K562 (cell line): Measurements from ENCODE around the gene ANO1. TPM values are rescaled to one million over a fixed set of nuclear protein-coding genes. Genes with fewer than 3 reads are reported as not detected.

Experiments
- ATAC-seq: fragments of 200-7000 bp; cut with Tn5 transposase; 3 replicates; pipeline ENCODE4 v1.9.1; 2020; ENCODE audit warnings: moderate library complexity
- BruUV-seq: library from RNA; stranded (reverse); fragments of 400-500 nt; replicated peaks from 2 replicates; lab custom pipeline; 2021; lab: Mats Ljungman, UMichigan
- CTCF ChIA-PET: fragments of 300-600 bp; formaldehyde crosslinking; extraction: SDS; loops from one replicate; lab custom pipeline; 2021; ENCODE audit warnings: low intra/inter-chr PET ratio; lab: Yijun Ruan, JAX
- POLR2A ChIA-PET: fragments of 300-600, 350-650 bp; sonication (Branson Sonifier 250); formaldehyde crosslinking; extraction: SDS; loops from one replicate; lab custom pipeline; 2021; ENCODE audit warnings: antibody characterized with exemption, inconsistent platforms; lab: Yijun Ruan, JAX
- DNase-seq, 4 experiments: peaks; one replicate each; pipeline versions ENCODE4 v3.0.0 to v3.0.0-alpha.2; 2011 to 2018; ENCODE audit warnings: low spot score in 3 of 4, mixed read lengths in 3 of 4; ENCODE audit errors: extremely low read depth in 1 of 4
- FAIRE-seq: peaks from 2 replicates; lab custom pipeline; 2011; peaks lifted over from hg19 to GRCh38; lab: Jason Lieb, UNC
- H2AFZ ChIP-seq: 2 replicates; pipeline ENCODE4 v1.6.0; 2011; ENCODE audit warnings: low read depth, low read length, control low read depth, inconsistent platforms
- H3K27ac ChIP-seq: fragments of 200-600 bp; 3 replicates; pipeline ENCODE4 v1.8.0; 2011; ENCODE audit warnings: low read depth, mild to moderate bottlenecking, control low read depth, inconsistent platforms, low read length, moderate library complexity, mixed read lengths; ENCODE audit errors: extremely low read depth
- H3K27me3 ChIP-seq, 2 experiments: fragments of 300-600 bp in 1 of 2; 2 replicates in 1 of 2; 3 replicates in 1 of 2; pipeline versions ENCODE4 v1.6.0 to v1.8.0; 2011; ENCODE audit warnings: inconsistent platforms in 2 of 2, low read length in 2 of 2, mild to moderate bottlenecking in 1 of 2, mixed read lengths in 1 of 2, moderate library complexity in 1 of 2; ENCODE audit not compliant: control insufficient read depth in 2 of 2, insufficient read depth in 2 of 2
- H3K36me3 ChIP-seq: fragments of 300-600 bp; 3 replicates; pipeline ENCODE4 v1.8.0; 2011; ENCODE audit warnings: mild to moderate bottlenecking, low read length, inconsistent platforms; ENCODE audit not compliant: control insufficient read depth, insufficient read depth
- H3K4me1 ChIP-seq, 2 experiments: fragments of 200-600 bp in 1 of 2; replicated peaks in 1 of 2; 2 replicates in 1 of 2; 3 replicates in 1 of 2; pipeline versions ENCODE4 v1.5.1 to v1.8.0; 2011; ENCODE audit warnings: inconsistent platforms in 2 of 2, low read length in 2 of 2, mild to moderate bottlenecking in 1 of 2, mixed read lengths in 1 of 2, moderate library complexity in 1 of 2; ENCODE audit not compliant: control insufficient read depth in 2 of 2, insufficient read depth in 2 of 2
- H3K4me2 ChIP-seq: 2 replicates; pipeline ENCODE4 v1.6.1; 2011; ENCODE audit warnings: low read length, control low read depth, inconsistent platforms, mixed read lengths; ENCODE audit not compliant: insufficient read depth
- H3K4me3 ChIP-seq: fragments of 200-600 bp; sonication (generic), shearing (Covaris generic); 2 replicates; pipeline ENCODE4 v1.5.1; 2016; ENCODE audit warnings: control low read depth, inconsistent platforms
- H3K79me2 ChIP-seq: fragments of 200-600 bp; 3 replicates; pipeline ENCODE4 v1.8.0; 2011; ENCODE audit warnings: low read length, inconsistent platforms; ENCODE audit not compliant: control insufficient read depth, insufficient read depth
- H3K9ac ChIP-seq, 2 experiments: 2 replicates each; pipeline versions ENCODE4 v1.6.0 to v1.6.1; 2011; ENCODE audit warnings: low read depth in 2 of 2, low read length in 2 of 2, control low read depth in 1 of 2, inconsistent platforms in 1 of 2, mild to moderate bottlenecking in 1 of 2, mixed read lengths in 1 of 2; ENCODE audit not compliant: insufficient read depth in 1 of 2
- H3K9me1 ChIP-seq: one replicate; pipeline ENCODE4 v1.6.0; 2011; ENCODE audit warnings: inconsistent platforms, mild to moderate bottlenecking, low read length, moderate library complexity; ENCODE audit not compliant: control insufficient read depth, insufficient read depth
- H3K9me3 ChIP-seq: replicated peaks from 2 replicates; pipeline ENCODE4 v1.5.1; 2011; ENCODE audit warnings: low read depth, low read length, inconsistent platforms; ENCODE audit not compliant: control insufficient read depth, insufficient read depth
- H4K20me1 ChIP-seq: replicated peaks from 2 replicates; pipeline ENCODE4 v1.6.1; 2011; ENCODE audit warnings: low read length, inconsistent platforms, mixed read lengths; ENCODE audit not compliant: control insufficient read depth, insufficient read depth
- DMBX1 ChIP-seq: fragments of 250-450 bp; sonication (Bioruptor Pico); IDR thresholded peaks from 2 replicates; pipeline ENCODE4 v1.8.0; 2022; ENCODE audit warnings: inconsistent platforms, mild to moderate bottlenecking, moderate library complexity, borderline replicate concordance
- EHMT2 ChIP-seq: fragments of 450-650 bp; IDR thresholded peaks from 2 replicates; pipeline ENCODE4 v1.6.1; 2018; ENCODE audit warnings: antibody characterized with exemption
- HCFC1 ChIP-seq: IDR thresholded peaks from 2 replicates; pipeline ENCODE4 v1.6.1; 2012; ENCODE audit warnings: low read depth, low read length, improper control_type of control experiment
- MTA1 ChIP-seq: fragments of 450-650 bp; IDR thresholded peaks from 2 replicates; pipeline ENCODE4 v1.6.1; 2017; ENCODE audit warnings: borderline replicate concordance
- PTBP1 ChIP-seq: fragments of 200-400 bp; formaldehyde crosslinking; IDR thresholded peaks from 2 replicates; pipeline ENCODE4 v1.6.1; 2017; ENCODE audit warnings: low read depth, low read length
- RHOXF2B ChIP-seq: fragments of 250-450 bp; sonication (Bioruptor Pico); conservative IDR thresholded peaks from 2 replicates; pipeline ENCODE4 v1.5.1; 2021
- SETDB1 ChIP-seq: IDR thresholded peaks from one replicate; pipeline ENCODE4 v1.6.1; 2012; ENCODE audit warnings: low read length, control low read depth, inconsistent platforms
- TGIF2 ChIP-seq: sonication (generic); formaldehyde crosslinking; IDR thresholded peaks from 2 replicates; pipeline ENCODE4 v1.8.1; 2022; ENCODE audit warnings: mild to moderate bottlenecking, missing genetic modification reagents, moderate library complexity
- WGBS: fragments of 100-300 bp; shearing (Covaris generic); methylation state at CpG from one replicate; pipeline ENCODE4 v1.1.6; 2016; ENCODE audit warnings: low coverage, mixed read lengths; ENCODE audit not compliant: insufficient coverage; ENCODE audit errors: missing lambda C conversion rate; 5-methylcytosine and 5-hydroxymethylcytosine counted together
- in situ Hi-C: fragments of 300-500 bp; cut with MboI; formaldehyde crosslinking; loops from 4 replicates; pipeline ENCODE4 v1.15.0; 2018; ENCODE audit warnings: inconsistent platforms, mixed read lengths
- intact Hi-C: fragments of 100-400 bp; cut with micrococcal nuclease; formaldehyde crosslinking; loops from 2 replicates; pipeline ENCODE4 v1.14.2; 2022
- polyA plus RNA-seq, 8 experiments: library from polyadenylated mRNA; depleted of rRNA in 4 of 8; stranded (reverse) in 5 of 8; unstranded in 3 of 8; fragments of >200 nt; fragmentation: Nextera tagmentation in 2 of 8; fragmentation: Illumina TruSeq in 1 of 8; extraction: Ambion mirVana in 2 of 8; extraction: Trizol in 1 of 8; gene quantifications; 2 replicates each; pipeline versions ENCODE4 v1.2.1 to v1.2.3, GENCODE V29; 2011 to 2014; ENCODE audit warnings: inconsistent platforms in 1 of 8, missing spikeins in 1 of 8
- total RNA-seq, 7 experiments: library from RNA; depleted of rRNA in 6 of 7; stranded (reverse); fragments of >200 nt in 6 of 7; fragmentation: Illumina TruSeq in 2 of 7; extraction: Trizol in 2 of 7; gene quantifications; 2 replicates each; pipeline versions ENCODE4 v1.2.1 to v1.2.3, GENCODE V29; 2011 to 2021; ENCODE audit warnings: low replicate concordance in 1 of 7
- TF ChIP-seq, protein P1 (sequence below): fragments of 450-650 bp; IDR thresholded peaks from 2 replicates; pipeline ENCODE4 v1.6.1; 2016; ENCODE audit warnings: low read depth, mild to moderate bottlenecking, moderate library complexity

The ANO1 gene
- total and polyA plus RNA-seq, 9 of the 15 experiments (the other 6 are each of a cell fraction or from before 2014, with no cell fraction given) = not detected

- BruUV-seq = no TSS peak
- ATAC-seq (no peak), FAIRE-seq (no peak), DNase-seq (no peak)
- POLR2A ChIA-PET = interaction anchor here (0.5 kb wide), 1 partner anchor 459 kb away, joined by 3 read pairs; no protein-coding TSS in a partner anchor
- H3K27me3 ChIP-seq = peaks cover 19 to 63% of the 10 kb centered on the region in 2 experiments; a peak in 4 of 5 replicates
- 6% methylated on average over 21 of the region's 22 CpGs for WGBS
- no peaks in the 10 kb centered on the region for H3K9me3 ChIP-seq
- H3K4me1 ChIP-seq = peaks cover 0 to 12% of the 10 kb centered on the region in 2 experiments; a peak in 2 of 5 replicates
- H3K4me3 ChIP-seq = no peak overlapping the region
- H3K36me3 ChIP-seq = no peaks in the 10 kb centered on the region
- H3K27ac ChIP-seq = no peak overlapping the region
- intact Hi-C loops (no loop called here), in situ Hi-C loops (no loop called here)
- no peaks in the 10 kb centered on the region for H3K79me2 ChIP-seq
- no peak overlapping the region for H3K4me2 ChIP-seq
- no peak overlapping the region for H3K9ac ChIP-seq
- no peak for TF ChIP-seq EHMT2
- no peak for TF ChIP-seq RHOXF2B (CRISPR knock-in tag)
- no peak for TF ChIP-seq HCFC1
- no peak for TF ChIP-seq SETDB1
- TF ChIP-seq PTBP1 = no peak
- no peak for TF ChIP-seq MTA1
- no peak for TF ChIP-seq TGIF2 (CRISPR knock-in tag)
- TF ChIP-seq, protein P1, sequence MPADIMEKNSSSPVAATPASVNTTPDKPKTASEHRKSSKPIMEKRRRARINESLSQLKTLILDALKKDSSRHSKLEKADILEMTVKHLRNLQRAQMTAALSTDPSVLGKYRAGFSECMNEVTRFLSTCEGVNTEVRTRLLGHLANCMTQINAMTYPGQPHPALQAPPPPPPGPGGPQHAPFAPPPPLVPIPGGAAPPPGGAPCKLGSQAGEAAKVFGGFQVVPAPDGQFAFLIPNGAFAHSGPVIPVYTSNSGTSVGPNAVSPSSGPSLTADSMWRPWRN = no peak
- TF ChIP-seq DMBX1 = no peak
- H2AFZ ChIP-seq = no peak overlapping the region
- CTCF ChIA-PET = no interaction called here
- H3K9me1 ChIP-seq = no peaks in the 10 kb centered on the region
- peaks cover 13% of the 10 kb centered on the region for H4K20me1 ChIP-seq
Measured at GRCh38 chr11:70170596-70171210, 92.6 kb downstream of the ANO1 start.
